Nephron (organoid): ENCODE measurements around the gene CD93.
A peak's percentile ranks its signal among the peaks of the same experiment; 100 is the strongest.

Experiments used
- H3K27ac Mint-ChIP-seq, 3 experiments: 2 replicates each; pipeline ENCODE4 v1.8.0; 2020; ENCODE audit warnings: mixed read lengths in 3 of 3, mild to moderate bottlenecking in 2 of 3, moderate library complexity in 1 of 3
- H3K27me3 Mint-ChIP-seq: 2 replicates; pipeline ENCODE4 v1.8.0; 2021; ENCODE audit warnings: low read depth, mild to moderate bottlenecking, moderate library complexity, mixed read lengths
- H3K36me3 Mint-ChIP-seq: 2 replicates; pipeline ENCODE4 v1.8.0; 2020; ENCODE audit warnings: low read depth, mixed read lengths
- H3K4me1 Mint-ChIP-seq: 2 replicates; pipeline ENCODE4 v1.8.0; 2020; ENCODE audit warnings: mixed read lengths
- H3K4me3 Mint-ChIP-seq, 3 experiments: 2 replicates each; pipeline ENCODE4 v1.8.0; 2020; ENCODE audit warnings: mild to moderate bottlenecking in 3 of 3, mixed read lengths in 3 of 3, moderate library complexity in 2 of 3
- H3K9me3 Mint-ChIP-seq: 2 replicates; pipeline ENCODE4 v1.8.0; 2020; ENCODE audit warnings: mixed read lengths
- TF ChIP-seq, protein P1 (sequence below), 3 experiments: fragments of 200-600 bp; sonication (generic); IDR thresholded peaks; one replicate each; pipeline ENCODE4 v1.5.0; 2021; ENCODE audit warnings: antibody characterized with exemption in 3 of 3; ENCODE audit not compliant: unreplicated experiment in 3 of 3

CD93 gene

DNA sequence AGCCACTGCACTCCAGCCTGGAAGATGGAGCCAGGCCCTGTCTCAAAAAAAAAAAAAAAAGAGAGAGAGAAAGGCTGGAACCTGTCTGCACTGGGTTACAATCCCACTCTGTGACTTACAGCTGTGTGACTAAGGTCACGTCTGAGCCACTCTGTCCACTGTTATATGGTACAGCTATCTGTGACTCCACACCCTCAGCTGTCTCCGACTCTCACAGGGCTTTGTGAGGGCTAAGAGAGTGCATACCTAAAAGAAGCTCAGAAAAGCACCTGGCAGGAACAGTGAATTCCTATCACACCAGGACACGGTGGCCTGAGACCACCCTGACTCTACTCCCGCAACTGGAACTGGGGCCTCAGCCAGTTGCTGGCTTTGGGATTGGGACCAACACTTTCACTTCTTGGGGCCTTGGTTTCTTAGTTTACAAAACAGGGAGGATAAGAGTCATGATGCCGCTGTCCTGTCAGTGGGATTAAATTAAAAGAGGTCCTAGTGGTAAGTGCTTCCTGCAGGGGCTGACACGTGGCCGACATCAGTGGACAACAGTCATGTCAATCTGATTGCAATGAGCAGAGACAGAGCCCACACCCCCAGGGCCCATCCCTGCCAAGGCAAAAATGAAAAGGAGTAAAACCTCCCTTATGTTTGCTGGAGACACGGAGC, 5.7 kb upstream of the CD93 start:
- Mint-ChIP-seq H3K27ac (peak overlapping the region in 2 of 3 experiments; percentile 2 to 46), H3K27me3 (peaks cover 53% of the 10 kb centered on the region), H3K9me3 (no peaks in the 10 kb centered on the region), H3K4me3 (no peak overlapping the region), H3K4me1 (peaks cover 18% of the 10 kb centered on the region), H3K36me3 (no peaks in the 10 kb centered on the region)
- TF ChIP-seq, protein P1, sequence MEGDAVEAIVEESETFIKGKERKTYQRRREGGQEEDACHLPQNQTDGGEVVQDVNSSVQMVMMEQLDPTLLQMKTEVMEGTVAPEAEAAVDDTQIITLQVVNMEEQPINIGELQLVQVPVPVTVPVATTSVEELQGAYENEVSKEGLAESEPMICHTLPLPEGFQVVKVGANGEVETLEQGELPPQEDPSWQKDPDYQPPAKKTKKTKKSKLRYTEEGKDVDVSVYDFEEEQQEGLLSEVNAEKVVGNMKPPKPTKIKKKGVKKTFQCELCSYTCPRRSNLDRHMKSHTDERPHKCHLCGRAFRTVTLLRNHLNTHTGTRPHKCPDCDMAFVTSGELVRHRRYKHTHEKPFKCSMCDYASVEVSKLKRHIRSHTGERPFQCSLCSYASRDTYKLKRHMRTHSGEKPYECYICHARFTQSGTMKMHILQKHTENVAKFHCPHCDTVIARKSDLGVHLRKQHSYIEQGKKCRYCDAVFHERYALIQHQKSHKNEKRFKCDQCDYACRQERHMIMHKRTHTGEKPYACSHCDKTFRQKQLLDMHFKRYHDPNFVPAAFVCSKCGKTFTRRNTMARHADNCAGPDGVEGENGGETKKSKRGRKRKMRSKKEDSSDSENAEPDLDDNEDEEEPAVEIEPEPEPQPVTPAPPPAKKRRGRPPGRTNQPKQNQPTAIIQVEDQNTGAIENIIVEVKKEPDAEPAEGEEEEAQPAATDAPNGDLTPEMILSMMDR (IDR thresholded peaks at IDR 0.05; ENCODE audit: unreplicated experiment in 3 of 3): no peak

DNA sequence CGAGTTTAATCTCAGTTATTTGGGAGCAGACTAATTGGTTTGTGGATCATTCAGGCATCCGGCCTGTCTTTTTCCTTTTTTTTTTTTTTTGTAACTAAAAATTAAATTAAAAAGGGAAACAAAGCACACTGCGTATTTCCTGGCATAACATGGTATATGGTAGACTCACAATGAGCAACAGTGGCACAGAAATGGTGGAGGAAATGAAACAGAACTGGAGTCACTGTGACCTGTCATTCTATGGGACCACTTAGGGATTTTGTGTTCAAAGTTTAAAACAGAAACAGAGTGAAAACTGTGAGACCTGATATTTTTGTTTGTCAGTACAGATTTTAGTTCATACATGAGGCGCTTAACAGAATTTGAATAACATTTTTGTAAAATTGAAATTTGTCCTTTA, 4.8 kb upstream of the CD93 start:
- TF ChIP-seq, protein P1 (IDR thresholded peaks at IDR 0.05; ENCODE audit: unreplicated experiment in 3 of 3): no peak
- no peaks in the 10 kb centered on the region for H3K9me3 Mint-ChIP-seq

DNA sequence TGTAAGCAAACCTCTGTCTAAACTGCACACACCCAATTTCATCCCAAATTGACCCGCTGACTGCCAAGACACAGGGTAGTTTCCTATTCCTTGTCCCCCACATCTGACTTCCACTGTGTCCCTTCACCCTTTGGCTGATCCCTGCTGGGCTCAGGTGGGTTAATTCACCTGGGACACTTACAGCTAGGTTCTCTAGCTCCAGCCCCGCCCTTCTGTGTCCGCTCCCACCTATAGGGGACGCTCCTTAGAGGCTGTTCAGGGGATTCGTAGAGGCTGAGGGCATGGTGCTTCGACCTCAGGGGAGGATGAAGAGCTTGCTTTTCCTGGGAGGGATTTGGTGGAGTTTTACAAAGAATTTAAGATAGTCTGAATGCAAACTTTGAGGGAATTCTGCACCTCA, 4.0 kb upstream of the CD93 start:
- H3K27me3 Mint-ChIP-seq: peaks cover 43% of the 10 kb centered on the region
- H3K4me3 Mint-ChIP-seq: no peak overlapping the region
- H3K4me1 Mint-ChIP-seq: peaks cover 26% of the 10 kb centered on the region
- H3K27ac Mint-ChIP-seq: no peak overlapping the region
- no peaks in the 10 kb centered on the region for H3K9me3 Mint-ChIP-seq
- H3K36me3 Mint-ChIP-seq: no peaks in the 10 kb centered on the region
- TF ChIP-seq, protein P1 (IDR thresholded peaks at IDR 0.05; ENCODE audit: unreplicated experiment in 3 of 3): no peak

More for the DNA sequence above, 4.8 kb upstream of the CD93 start:
- Mint-ChIP-seq H3K36me3 (no peaks in the 10 kb centered on the region), H3K27ac (no peak overlapping the region), H3K27me3 (peaks cover 49% of the 10 kb centered on the region), H3K4me1 (peaks cover 26% of the 10 kb centered on the region), H3K4me3 (no peak overlapping the region)

GRCh38 chr20:23088866-23089265, 2.7 kb upstream of the CD93 start:
- no peaks in the 10 kb centered on the region for H3K9me3 Mint-ChIP-seq
- TF ChIP-seq, protein P1 (IDR thresholded peaks at IDR 0.05; ENCODE audit: unreplicated experiment in 3 of 3): no peak
- H3K36me3 Mint-ChIP-seq: no peaks in the 10 kb centered on the region
- H3K27me3 Mint-ChIP-seq: peaks cover 32% of the 10 kb centered on the region
- H3K4me1 Mint-ChIP-seq: peaks cover 26% of the 10 kb centered on the region
- H3K4me3 Mint-ChIP-seq: no peak overlapping the region
- no peak overlapping the region for H3K27ac Mint-ChIP-seq

DNA sequence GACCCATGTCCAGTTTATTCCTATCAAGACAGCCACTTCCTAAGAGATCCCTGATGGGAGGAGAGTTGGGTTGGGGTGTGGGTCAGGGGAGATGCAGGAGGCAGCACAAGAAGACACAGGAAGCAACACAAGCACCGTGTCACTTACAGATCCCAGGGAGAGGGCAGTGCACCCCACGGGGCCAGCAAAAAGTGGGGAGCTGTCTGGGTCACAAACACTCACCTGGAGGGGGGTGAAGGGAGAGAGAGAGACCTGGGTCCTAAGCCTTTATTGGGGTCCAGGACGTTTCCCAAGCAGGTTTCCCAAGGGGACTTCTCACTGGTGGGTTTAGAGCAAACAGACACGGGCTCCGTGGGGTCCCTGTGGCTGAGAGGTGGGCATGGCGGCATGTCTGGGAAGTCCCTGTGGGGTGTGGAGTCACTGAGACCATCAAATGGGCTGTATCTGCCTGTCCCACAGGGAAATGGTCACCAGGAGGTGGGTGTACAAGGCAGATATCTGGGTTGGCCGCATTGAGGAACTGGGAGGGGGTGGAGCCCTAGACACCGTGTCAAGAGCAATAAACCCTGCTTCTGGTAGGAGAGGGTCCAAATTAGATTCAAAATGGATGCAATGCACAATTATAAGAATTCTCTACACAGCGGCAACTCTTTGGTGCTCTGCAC, 1.6 kb upstream of the CD93 start:
- Mint-ChIP-seq H3K27ac (no peak overlapping the region), H3K4me3 (no peak overlapping the region), H3K27me3 (peaks cover 39% of the 10 kb centered on the region), H3K9me3 (no peaks in the 10 kb centered on the region), H3K36me3 (no peaks in the 10 kb centered on the region), H3K4me1 (peaks cover 26% of the 10 kb centered on the region)
- TF ChIP-seq, protein P1 (IDR thresholded peaks at IDR 0.05; ENCODE audit: unreplicated experiment in 3 of 3): no peak
